ENCODE results near the gene CRK. TPM values are rescaled to one million over a fixed set of nuclear protein-coding genes. Genes with fewer than 3 reads are reported as not detected.

Gene CRK
- total RNA-seq, 1 donor = 109 TPM

GRCh38 chr17:1462164-1463112, 6.4 kb upstream of the CRK start:
- peak; percentile 68 for DNase-seq (ENCODE audit: insufficient read length, low spot score, missing footprints)
- H3K4me3 ChIP-seq (ENCODE audit: insufficient read depth, low read length) = no peak overlapping the region

DNA sequence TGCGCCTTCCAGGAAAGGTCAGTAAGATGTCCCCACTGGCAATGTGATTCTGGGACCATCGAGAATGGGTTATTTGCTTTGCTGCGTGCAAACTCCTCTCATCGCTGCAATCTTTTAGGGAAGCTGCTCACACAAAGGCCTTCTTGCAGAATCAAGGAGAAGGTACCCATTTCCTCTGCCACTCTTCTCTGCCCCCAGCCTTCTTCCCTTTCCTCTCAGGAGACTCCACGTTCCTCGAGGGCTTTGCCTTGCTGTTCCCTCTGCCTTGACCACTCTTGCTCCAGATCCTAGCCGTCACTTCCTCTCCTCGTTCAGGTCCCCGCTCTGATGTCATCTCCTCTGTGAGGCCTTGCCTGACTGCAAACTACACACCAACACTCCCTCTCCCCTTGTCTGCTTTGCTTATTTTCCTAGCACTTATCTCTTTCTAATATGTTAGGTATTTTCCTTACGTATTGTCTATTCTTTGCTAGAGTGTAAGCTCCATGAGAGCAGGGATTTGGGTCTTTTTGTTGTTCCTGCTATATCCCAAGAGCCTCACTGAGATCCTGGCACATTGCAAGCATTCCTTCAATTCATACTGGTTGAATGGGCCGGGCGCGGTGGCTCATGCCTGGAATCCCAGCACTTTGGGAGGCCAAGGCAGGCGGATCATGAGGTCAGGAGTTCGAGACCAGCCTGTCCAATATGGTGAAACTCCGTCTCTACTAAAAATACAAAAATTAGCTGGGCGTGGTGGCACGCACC, 5.3 kb upstream of the CRK start:
- no peak for DNase-seq (ENCODE audit: insufficient read length, low spot score, missing footprints)
- Histone ChIP-seq H2AFZ (ENCODE audit: low read length) (no peak overlapping the region), H3K4me3 (ENCODE audit: insufficient read depth, low read length) (no peak overlapping the region), H3K27ac (ENCODE audit: low read depth, low read length) (no peak overlapping the region), H3K9me3 (ENCODE audit: low read depth, low read length) (no peaks in the 10 kb centered on the region), H3K27me3 (ENCODE audit: insufficient read depth, low read length) (no peaks in the 10 kb centered on the region), H3K4me1 (ENCODE audit: insufficient read depth, low read length) (peaks cover 25% of the 10 kb centered on the region), H4K20me1 (ENCODE audit: insufficient read depth, low read length) (no peaks in the 10 kb centered on the region), H3K4me2 (ENCODE audit: insufficient read depth, low read length) (no peak overlapping the region), H3K36me3 (ENCODE audit: insufficient read depth, low read length) (peaks cover 27% of the 10 kb centered on the region), H3K79me2 (ENCODE audit: insufficient read depth, low read length) (no peaks in the 10 kb centered on the region)
- TF ChIP-seq, protein P1, sequence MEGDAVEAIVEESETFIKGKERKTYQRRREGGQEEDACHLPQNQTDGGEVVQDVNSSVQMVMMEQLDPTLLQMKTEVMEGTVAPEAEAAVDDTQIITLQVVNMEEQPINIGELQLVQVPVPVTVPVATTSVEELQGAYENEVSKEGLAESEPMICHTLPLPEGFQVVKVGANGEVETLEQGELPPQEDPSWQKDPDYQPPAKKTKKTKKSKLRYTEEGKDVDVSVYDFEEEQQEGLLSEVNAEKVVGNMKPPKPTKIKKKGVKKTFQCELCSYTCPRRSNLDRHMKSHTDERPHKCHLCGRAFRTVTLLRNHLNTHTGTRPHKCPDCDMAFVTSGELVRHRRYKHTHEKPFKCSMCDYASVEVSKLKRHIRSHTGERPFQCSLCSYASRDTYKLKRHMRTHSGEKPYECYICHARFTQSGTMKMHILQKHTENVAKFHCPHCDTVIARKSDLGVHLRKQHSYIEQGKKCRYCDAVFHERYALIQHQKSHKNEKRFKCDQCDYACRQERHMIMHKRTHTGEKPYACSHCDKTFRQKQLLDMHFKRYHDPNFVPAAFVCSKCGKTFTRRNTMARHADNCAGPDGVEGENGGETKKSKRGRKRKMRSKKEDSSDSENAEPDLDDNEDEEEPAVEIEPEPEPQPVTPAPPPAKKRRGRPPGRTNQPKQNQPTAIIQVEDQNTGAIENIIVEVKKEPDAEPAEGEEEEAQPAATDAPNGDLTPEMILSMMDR (IDR thresholded peaks at IDR 0.05; ENCODE audit: extremely low read depth, low read depth, low read length) = no peak

More at GRCh38 chr17:1462164-1463112, 6.4 kb upstream of the CRK start:
- peaks cover 2% of the 10 kb centered on the region for H4K20me1 ChIP-seq (ENCODE audit: insufficient read depth, low read length)
- no peaks in the 10 kb centered on the region for H3K79me2 ChIP-seq (ENCODE audit: insufficient read depth, low read length)
- no peak overlapping the region for H2AFZ ChIP-seq (ENCODE audit: low read length)
- no peak overlapping the region for H3K27ac ChIP-seq (ENCODE audit: low read depth, low read length)
- no peaks in the 10 kb centered on the region for H3K9me3 ChIP-seq (ENCODE audit: low read depth, low read length)
- H3K36me3 ChIP-seq (ENCODE audit: insufficient read depth, low read length) = peaks cover 35% of the 10 kb centered on the region
- H3K4me2 ChIP-seq (ENCODE audit: insufficient read depth, low read length) = peak overlapping the region; percentile 55
- TF ChIP-seq, protein P1 (IDR thresholded peaks at IDR 0.05; ENCODE audit: extremely low read depth, low read depth, low read length) = no peak
- H3K27me3 ChIP-seq (ENCODE audit: insufficient read depth, low read length) = no peaks in the 10 kb centered on the region
- H3K4me1 ChIP-seq (ENCODE audit: insufficient read depth, low read length) = peaks cover 23% of the 10 kb centered on the region

GRCh38 chr17:1460233-1460632, 4.2 kb upstream of the CRK start:
- H3K27me3 ChIP-seq (ENCODE audit: insufficient read depth, low read length) = no peaks in the 10 kb centered on the region
- peaks cover 7% of the 10 kb centered on the region for H4K20me1 ChIP-seq (ENCODE audit: insufficient read depth, low read length)
- H3K79me2 ChIP-seq (ENCODE audit: insufficient read depth, low read length) = peaks cover 7% of the 10 kb centered on the region
- H3K27ac ChIP-seq (ENCODE audit: low read depth, low read length) = no peak overlapping the region
- no peak overlapping the region for H2AFZ ChIP-seq (ENCODE audit: low read length)
- DNase-seq (ENCODE audit: insufficient read length, low spot score, missing footprints) = peak; percentile 91
- no peak overlapping the region for H3K4me3 ChIP-seq (ENCODE audit: insufficient read depth, low read length)
- H3K4me2 ChIP-seq (ENCODE audit: insufficient read depth, low read length) = peak overlapping the region; percentile 38
- peaks cover 25% of the 10 kb centered on the region for H3K4me1 ChIP-seq (ENCODE audit: insufficient read depth, low read length)
- no peaks in the 10 kb centered on the region for H3K9me3 ChIP-seq (ENCODE audit: low read depth, low read length)
- H3K36me3 ChIP-seq (ENCODE audit: insufficient read depth, low read length) = peaks cover 18% of the 10 kb centered on the region
- TF ChIP-seq, protein P1 (IDR thresholded peaks at IDR 0.05; ENCODE audit: extremely low read depth, low read depth, low read length) = no peak

Data from osteoblast (primary cell).